Stimulated activated CD8-positive, alpha-beta memory T cell treated with anti-CD3 and anti-CD28 coated beads, Interleukin-4, amount 100 ng/mL, for 48 hours (primary cell): Measurements from ENCODE around the gene TPSD1.
"Not testable (repeated sequence)": the region's sequence is repeated elsewhere in the genome, so short reads cannot be mapped to it uniquely, and the experiment has no call there.

ENCODE experiments used
- DNase-seq: peaks from one replicate; pipeline ENCODE4 v3.0.0-alpha.2; 2020

The TPSD1 gene

DNA sequence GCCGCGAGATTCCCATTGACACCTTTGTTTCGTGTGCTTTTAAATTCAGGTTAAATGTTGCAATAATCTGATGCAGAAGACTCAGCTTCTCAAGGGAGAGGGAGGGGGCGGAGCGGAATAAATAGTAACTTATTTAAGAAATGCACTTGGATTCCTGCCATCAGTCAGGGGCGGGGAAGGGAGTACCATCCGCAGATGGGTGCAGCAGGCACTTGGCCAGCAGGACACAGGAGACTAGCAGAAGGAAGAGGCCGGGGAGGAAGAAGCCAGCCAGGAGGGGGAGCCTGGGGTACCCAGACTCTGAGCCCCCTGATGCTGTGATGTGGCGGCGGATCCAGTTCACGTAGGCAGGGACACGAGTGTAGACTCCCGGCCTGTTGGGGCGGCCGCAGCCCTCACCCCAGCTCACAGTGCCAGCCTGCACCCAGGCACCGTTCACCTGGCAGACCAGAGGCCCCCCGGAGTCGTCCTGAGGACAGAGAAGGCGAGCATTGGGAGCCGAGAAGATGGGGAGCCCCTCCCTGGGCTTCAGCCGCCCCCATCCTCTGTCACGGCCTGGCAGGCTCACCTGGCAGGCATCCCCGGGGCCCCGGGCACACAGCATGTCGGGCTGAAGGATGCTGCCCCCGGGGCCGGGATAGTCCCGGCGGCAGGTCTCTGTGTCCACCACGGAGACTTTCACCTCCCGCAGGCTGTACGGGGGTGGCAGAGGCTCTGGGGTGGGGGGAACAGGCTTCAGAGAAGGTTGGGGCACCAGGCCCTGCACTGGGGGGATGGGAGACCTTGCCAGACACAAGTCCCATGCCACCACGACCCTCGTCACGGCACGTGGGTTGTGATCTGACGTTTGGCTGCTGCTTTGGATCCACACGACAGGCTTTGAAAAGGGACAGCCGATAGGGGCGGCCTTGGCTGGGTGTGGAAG is 34.0 kb upstream of the TPSD1 start:
- no peak for DNase-seq

DNA sequence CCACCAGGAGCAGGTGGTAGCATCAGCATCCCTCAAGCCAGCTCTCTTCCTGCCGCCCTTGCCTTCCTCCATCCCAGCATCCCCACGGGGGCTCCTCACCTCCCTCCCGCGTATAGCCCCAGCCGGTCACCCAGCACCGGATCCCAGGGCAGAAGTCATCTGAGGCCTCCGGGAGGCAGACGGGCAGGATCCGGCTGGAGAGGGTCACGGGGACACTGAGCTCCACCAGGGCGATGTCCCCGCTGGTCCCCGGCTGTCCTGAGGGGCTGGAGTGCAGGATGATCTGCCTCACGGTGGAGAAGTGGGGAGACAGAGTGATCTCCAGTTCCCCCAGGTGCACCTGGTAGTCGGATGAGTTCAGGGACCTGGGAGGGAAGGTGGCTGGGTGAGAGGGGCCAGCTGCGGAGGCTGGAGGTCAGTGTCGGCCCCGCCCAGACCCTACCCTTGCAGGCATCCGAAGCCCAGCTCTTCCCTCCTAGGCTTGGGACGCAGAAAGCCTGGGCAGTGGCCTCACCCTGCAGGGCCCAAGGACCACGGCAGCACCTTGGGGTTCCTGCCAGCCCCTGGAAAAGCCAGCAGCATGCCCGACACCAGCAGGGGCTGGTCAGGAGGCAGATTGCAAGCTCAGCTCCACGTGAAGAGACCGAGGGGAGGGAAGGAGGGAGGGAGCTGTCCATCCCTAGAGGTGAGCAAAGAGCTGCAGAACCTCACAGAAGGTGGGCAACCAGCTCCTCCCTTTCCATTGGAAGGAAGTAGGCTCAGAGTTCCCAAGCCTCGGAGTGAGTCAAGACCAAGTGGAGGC is 33.1 kb upstream of the TPSD1 start:
- no peak for DNase-seq

DNA sequence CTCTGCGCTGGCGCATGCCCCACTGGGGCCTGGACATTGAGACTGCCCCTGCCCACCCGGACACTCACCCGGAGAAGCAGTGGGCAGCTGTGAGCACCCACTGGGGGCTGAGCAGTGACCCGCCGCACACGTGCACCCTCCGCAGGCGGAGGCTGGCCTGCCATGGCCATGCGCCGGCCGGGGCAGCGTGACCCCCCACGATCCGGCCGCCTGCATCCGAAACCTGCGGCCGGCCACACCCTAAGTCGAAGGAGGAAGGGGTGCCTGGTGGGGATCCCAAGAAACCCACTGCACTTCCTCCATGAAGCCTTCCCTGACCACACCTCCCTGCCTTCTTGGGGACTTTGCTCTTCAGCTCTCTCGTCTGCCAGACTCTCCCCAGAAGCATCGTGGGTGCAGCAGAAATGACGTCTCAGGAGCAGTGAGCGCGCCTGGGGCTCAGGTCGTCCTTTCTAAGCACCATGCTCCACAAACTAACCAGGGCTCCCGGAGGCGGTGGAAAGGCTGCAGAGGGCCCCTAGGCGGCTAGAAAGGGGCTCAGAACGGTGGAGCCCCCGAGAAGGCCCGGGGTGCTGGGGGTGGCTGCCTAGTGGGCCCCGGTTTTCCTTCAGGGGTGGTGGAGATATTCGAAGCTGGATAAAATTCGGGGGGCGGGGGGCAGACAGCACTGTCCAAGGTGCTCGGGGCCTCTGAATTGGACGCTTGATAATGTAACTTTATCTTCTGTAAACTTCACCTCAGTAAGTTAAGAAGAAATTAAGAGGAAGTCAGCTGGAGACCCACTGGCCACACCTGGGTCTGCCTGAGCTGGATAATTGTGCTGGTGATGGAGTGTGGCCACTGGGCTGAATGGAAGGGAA is 32.3 kb upstream of the TPSD1 start:
- no peak for DNase-seq

DNA sequence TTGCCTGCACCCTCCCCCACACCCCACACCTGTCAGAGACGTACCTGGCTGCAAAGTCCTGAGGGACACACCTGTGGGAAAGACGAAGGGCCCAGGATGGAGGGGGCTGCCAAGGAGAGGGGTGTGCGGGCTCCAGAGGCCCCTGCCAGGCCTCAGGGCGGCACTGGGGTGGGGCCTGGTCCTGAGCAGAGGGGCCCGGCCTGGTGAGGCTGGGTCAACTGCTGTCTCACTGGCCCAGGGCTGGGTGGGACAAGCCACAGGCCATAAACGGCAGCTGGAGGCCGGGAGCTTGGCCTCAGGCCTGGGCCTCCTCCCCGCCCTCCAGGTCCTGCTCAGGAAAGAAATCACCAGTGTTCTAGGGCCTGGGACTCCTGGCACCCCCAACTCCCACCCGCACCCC is 31.3 kb upstream of the TPSD1 start:
- no peak for DNase-seq

DNA sequence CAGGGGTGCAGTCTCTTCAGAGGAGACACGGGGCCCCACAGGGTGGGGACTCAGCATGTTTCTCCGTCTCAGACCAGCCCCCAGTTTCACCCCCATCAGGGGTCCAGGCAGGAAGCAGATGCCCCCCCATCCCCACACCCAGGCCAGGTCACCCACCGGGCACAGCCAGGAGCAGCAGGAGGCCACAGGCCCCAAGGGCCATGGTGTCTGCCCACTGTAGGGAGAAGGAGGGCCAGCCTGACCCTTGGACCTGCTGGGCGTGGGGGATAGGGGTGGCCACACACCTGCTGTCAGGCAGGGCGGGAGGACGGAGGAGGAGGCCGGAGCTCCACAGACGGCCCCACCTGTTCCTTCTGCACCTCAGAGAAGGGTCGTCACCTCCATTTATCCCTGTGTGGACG is 30.8 kb upstream of the TPSD1 start, which contains the start of gene TPSG1:
Gene TPSG1 (minus strand): TSS at position 218 of the 401 bp plus-strand sequence. CDS start 16 bp downstream, at position 202.
- no peak for DNase-seq

DNA sequence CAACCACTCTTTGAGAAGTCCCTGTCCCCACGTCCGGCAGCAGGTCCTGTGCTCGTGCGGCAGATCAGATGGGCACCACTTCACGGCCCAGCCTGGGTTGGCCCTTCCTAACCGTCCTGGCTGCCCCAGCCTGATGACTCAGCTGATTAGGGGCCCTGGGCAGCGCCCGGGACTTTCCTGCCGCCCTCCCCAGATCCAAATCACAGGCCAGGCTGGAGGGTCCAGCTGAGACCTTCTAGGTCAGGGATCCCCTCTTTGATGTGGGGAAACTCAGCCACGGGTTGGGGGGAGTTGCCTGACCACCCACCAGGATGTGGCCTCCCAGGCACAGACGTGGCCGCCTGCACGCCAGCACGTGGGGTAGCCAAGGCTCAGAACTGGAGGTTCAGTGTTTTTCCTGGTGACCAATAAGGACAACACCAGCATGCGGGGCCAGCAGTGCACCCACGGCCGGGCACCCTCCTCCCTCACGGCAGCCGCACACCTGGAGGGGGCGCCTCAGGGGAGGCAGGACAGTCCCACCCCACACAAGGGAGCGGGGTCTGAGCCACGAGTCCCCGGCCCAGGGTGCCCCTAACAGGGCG is 30.0 kb upstream of the TPSD1 start:
- DNase-seq = not testable (repeated sequence)

DNA sequence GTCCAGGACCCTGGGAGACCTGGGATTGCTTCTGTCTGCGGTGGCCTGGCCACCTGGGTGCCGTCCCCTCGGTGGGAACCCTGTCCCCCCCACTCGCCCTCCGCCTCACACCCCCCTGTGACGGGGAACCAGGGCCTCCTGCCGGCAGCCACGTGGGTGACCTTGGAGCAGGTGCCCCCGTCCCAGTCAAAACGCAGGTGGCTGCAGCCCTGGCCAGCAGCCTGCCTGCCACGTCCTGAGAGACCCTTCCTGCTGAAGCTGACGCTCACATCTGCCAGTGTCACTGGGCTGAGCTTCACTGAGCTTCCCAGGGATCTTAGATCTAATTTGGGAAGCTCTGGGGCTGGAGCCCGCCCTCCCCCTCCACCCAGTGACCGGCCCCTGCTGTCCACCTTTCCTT is 29.2 kb upstream of the TPSD1 start:
- not testable (repeated sequence) for DNase-seq

DNA sequence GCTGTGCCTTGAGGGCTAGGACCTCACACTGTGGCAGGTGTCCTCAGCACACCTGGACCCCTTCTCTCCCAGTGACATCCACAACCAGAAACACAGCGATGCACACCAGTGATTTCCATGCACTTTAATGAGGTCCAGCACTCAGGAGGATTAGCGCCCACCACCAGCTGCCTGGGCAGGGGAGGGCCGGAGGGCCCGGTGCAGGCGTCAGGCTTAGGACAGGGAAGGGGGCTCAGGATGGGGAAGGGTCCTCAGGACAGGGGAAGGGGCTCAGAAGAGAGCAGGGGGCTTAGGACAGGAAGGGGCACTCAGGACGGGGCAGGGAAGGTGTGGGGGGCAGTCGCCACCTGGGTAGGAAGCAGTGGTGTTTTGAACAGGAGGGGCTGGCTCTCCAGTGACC is 27.6 kb upstream of the TPSD1 start:
- DNase-seq = not testable (repeated sequence)

DNA sequence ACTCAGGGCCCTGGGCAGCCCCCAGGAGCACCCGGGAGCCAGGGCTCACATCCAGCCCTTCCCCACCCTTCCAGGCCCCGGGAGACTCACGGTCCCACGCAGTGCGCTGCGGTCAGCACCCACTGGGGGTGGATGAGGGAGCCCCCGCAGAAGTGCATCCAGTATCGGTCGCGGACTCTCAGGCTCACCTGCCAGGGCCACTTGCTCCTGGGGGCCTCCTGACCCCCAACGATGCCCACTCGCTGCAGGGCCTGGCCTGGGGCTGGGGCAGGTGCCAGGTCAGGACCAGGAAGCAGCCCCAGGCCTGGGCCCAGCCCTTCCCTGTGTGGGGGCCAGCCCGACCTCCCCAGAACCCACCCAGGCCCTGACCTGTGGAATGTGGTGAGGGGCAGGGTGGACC is 26.4 kb upstream of the TPSD1 start:
- not testable (repeated sequence) for DNase-seq

DNA sequence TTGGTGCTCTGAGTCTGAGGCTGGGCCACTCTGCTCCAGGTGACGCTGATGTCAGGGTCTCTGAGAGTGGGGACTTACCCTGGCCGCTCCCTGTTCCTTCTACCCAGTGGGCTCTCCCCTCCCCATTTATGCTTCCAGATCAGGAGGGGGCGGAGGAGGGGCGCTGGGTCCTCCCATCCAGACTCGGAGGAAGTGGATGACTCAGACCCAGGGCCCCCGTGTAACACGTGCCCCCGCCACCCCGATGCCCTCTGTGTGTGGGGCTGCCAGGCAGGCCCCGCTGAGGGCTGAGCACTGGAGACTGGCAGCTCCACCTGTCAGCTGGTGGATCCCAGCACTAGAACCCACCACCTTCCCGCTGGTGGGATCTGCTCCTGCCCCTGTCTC is 25.8 kb upstream of the TPSD1 start, which contains the start of gene TPSB2:
Gene TPSB2 (minus strand): TSS at position 101 of the 387 bp plus-strand sequence. CDS start 233 bp downstream, outside the sequence.
- not testable (repeated sequence) for DNase-seq

DNA sequence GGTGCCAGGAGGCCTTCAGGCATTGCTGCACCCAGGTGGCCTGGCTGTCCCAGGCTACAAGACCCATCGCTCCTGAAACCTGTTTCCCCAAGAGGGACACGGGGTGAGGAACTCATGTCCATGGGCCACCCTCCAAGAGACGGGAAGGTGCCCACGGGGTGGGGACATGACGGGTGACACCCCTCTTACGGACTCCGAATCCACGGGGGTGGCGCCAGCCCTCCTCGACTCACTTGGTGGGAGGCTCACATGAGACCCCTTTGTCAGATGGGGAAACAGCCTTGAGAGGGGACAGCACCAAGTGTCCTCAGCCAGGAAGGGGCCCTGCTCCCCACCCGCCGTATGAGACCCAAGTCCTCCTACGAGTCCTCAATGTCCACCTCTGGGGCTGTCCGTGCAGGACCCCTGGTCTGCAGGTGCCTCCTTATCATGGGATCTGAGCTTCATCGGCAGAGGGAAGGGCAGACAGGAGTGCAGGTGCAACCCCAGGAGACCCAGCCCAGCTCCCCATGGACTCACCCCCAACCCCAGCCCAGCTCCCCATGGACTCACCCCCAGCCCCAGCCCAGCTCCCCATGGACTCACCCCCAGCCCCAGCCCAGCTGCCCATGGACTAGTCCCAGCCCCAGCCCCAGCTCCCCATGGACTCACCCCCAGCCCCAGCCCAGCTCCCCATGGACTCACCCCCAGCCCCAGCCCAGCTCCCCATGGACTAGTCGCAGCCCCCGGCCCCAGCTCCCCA is 25.2 kb upstream of the TPSD1 start:
- not testable (repeated sequence) for DNase-seq

DNA sequence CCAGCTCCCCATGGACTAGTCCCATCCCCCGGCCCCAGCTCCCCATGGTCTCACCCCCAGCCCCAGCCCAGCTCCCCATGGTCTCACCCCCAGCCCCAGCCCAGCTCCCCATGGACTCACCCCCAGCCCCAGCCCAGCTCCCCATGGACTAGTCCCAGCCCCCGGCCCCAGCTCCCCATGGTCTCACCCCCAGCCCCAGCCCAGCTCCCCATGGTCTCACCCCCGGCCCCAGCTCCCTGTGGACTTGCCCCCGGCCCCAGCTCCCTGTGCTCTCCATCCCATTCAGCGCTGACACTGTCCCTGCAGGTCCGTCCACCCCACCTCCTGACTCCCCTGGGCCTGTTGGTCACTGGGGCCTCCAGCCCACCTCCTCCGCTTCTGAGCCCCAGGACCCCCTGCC is 24.6 kb upstream of the TPSD1 start:
- not testable (repeated sequence) for DNase-seq

DNA sequence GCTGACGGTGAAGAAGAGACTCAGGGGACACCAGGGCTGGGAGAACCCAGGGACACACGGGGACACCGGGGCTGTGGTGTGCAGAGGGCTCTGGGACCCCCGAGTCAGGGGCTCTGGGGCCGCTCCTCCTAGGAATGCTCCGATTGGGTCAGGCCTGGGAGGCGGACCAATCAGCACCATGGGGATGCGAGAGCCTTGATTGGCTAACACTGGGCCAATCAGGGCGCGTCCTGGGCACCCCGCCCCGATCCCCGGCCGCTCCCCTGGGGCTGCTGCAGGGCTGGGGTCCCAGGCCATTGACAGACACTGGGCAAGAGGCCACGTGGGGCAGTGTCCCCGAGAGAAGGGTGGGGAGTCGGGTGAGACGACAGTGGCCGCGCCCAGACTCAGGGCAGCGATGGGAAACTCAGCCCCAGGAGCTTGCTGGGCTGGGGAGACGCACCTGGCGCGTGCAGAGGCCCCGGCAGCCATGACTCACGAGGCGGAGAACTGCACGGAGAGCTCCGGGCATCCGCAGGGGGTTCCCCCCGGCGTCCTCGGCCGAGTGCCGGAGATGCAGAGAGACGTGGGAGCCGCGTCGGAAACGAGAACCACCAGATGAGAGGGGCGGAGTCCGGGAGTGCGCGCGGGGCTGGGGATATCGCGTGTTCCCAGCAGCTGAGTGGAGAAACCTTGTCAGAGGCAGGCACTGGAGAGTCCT is 23.7 kb upstream of the TPSD1 start:
- not testable (repeated sequence) for DNase-seq

DNA sequence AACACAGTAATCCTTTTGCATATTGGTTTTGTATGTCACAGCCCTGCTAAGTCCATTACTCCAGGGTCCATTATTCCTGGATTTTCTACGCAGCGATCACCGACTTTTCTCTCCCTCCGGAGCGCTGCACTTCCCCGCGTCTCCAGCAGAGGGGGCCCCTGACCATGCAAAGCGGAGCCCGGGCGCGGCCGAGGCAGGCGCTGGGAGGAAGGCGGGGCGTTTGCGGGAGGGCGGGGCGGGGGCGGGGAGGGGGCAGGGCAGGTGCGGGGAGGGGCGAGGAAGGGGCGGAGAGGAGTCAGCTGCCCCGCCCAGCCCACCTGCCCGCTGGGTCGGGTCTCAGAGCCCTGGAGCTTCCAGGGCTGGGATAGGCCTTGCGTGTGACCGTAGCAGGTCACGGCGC is 19.2 kb upstream of the TPSD1 start:
- not testable (repeated sequence) for DNase-seq

DNA sequence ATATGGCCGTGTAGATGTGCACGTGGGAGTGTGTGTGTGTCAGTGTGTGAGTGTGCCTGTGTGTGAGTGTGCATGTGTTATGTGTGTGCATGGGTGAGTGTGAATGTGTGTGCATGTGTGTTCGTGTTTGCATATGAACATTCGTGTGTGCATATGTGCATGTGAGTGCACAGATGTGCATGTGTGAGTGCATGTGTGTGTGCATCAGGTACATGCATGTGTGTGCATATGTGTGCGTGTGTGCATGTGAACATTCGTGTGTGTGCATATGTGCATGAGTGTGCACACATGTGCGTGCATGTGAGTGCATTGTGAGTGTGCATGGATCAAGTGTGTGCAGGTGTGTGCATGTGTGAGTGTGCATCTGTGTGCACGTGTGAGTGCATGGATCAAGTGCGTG is 17.9 kb upstream of the TPSD1 start:
- no peak for DNase-seq

DNA sequence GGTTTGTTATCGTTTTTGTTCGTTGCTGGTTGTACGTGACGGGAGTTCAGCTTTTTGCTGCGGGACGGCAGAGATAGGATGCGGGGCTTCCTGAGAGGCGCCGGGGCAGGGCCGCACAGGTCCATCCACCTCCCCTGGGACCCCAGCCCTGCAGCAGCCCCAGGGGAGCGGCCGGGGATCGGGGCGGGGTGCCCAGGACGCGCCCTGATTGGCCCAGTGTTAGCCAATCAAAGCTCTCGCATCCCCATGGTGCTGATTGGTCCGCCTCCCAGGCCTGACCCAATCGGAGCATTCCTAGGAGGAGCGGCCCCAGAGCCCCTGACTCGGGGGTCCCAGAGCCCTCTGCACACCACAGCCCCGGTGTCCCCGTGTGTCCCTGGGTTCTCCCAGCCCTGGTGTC is 17.0 kb upstream of the TPSD1 start:
- not testable (repeated sequence) for DNase-seq

DNA sequence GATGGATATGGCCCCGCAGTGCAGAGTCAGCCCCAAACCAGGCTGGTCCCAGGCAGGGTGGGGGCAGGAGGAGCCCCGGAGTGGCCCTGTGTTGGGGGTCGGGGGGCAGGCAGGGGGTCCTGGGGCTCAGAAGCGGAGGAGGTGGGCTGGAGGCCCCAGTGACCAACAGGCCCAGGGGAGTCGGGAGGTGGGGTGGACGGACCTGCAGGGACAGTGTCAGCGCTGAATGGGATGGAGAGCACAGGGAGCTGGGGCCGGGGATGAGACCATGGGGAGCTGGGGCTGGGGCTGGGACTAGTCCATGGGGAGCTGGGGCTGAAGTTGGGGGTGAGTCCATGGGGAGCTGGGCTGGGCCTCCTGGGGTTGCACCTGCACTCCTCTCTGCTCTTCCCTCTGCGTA is 16.3 kb upstream of the TPSD1 start:
- DNase-seq = not testable (repeated sequence)

DNA sequence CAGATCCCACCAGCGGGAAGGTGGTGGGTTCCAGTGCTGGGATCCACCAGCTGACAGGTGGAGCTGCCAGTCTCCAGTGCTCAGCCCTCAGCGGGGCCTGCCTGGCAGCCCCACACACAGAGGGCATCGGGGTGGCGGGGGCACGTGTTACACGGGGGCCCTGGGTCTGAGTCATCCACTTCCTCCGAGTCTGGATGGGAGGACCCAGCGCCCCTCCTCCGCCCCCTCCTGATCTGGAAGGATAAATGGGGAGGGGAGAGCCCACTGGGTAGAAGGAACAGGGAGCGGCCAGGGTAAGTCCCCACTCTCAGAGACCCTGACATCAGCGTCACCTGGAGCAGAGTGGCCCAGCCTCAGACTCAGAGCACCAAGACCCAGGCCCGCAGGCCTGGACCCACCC is 15.4 kb upstream of the TPSD1 start, which contains the start of gene TPSAB1:
Gene TPSAB1 (plus strand): TSS at position 270 of the 400 bp plus-strand sequence. CDS start 234 bp downstream, outside the sequence.
- not testable (repeated sequence) for DNase-seq

DNA sequence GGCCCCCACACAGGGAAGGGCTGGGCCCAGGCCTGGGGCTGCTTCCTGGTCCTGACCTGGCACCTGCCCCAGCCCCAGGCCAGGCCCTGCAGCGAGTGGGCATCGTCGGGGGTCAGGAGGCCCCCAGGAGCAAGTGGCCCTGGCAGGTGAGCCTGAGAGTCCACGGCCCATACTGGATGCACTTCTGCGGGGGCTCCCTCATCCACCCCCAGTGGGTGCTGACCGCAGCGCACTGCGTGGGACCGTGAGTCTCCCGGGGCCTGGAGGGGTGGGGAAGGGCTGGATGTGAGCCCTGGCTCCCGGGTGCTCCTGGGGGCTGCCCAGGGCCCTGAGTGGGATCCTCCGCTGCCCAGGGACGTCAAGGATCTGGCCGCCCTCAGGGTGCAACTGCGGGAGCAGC is 14.8 kb upstream of the TPSD1 start:
- not testable (repeated sequence) for DNase-seq

DNA sequence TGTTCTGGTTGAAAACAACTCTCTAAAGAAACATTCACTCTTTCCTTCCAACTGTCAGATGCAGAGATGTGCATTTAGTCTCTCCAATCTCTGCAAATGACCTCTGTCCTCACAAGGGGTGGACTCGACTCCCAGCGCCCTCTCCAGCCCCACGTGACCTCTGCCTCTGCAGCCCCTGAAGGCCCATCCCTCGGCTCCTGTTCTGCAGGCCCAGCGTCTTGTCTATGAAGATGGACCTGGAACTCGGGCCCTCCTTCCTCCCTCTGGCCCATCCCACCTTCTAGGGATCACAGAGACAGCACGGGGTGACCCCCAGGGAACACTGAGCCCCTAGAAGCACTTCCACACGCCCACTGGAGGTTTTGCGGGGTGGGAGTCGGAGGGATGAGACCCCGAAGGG is 12.5 kb upstream of the TPSD1 start:
- not testable (repeated sequence) for DNase-seq
